Immature natural killer cell (primary cell): ENCODE measurements around the gene BPIFB6. TPM values are rescaled to one million over a fixed set of nuclear protein-coding genes. Genes with fewer than 3 reads are reported as not detected.

Experiments used
- DNase-seq, 3 donors: peaks; one replicate each; pipeline ENCODE4 v3.0.0; 2022; ENCODE audit warnings: mixed read lengths in 1 of 3
- H3K27ac Mint-ChIP-seq, 6 donors: one replicate each; pipeline ENCODE4 v1.8.0; 2020; ENCODE audit warnings: mixed read lengths in 6 of 6, mild to moderate bottlenecking in 5 of 6, inconsistent platforms in 4 of 6, moderate library complexity in 3 of 6
- H3K27me3 Mint-ChIP-seq, 3 donors: one replicate each; pipeline ENCODE4 v1.8.0; 2020 to 2021; ENCODE audit warnings: low read depth in 3 of 3, mild to moderate bottlenecking in 3 of 3, mixed read lengths in 3 of 3, moderate library complexity in 3 of 3, inconsistent platforms in 1 of 3
- H3K36me3 Mint-ChIP-seq, 3 donors: one replicate each; pipeline ENCODE4 v1.8.0; 2020; ENCODE audit warnings: mixed read lengths in 3 of 3, inconsistent platforms in 2 of 3, mild to moderate bottlenecking in 2 of 3
- H3K4me1 Mint-ChIP-seq, 2 donors: one replicate each; pipeline ENCODE4 v1.8.0; 2020; ENCODE audit warnings: inconsistent platforms in 2 of 2, mild to moderate bottlenecking in 2 of 2, mixed read lengths in 2 of 2, moderate library complexity in 1 of 2
- H3K4me3 Mint-ChIP-seq, 5 donors: one replicate each; pipeline ENCODE4 v1.8.0; 2020; ENCODE audit warnings: mild to moderate bottlenecking in 5 of 5, mixed read lengths in 5 of 5, inconsistent platforms in 3 of 5, moderate library complexity in 3 of 5
- H3K9me3 Mint-ChIP-seq, 6 donors: one replicate each; pipeline ENCODE4 v1.8.0; 2020; ENCODE audit warnings: mild to moderate bottlenecking in 6 of 6, mixed read lengths in 6 of 6, inconsistent platforms in 4 of 6, moderate library complexity in 3 of 6
- polyA plus RNA-seq, 3 donors: library from polyadenylated mRNA; unstranded; fragments of 300-500 nt; fragmentation: Illumina TruSeq; gene quantifications; one replicate each; pipeline ENCODE4 v1.2.3, GENCODE V29; 2021

Gene BPIFB6
- polyA plus RNA-seq, 3 donors from 2014 or later, result not detected

DNA sequence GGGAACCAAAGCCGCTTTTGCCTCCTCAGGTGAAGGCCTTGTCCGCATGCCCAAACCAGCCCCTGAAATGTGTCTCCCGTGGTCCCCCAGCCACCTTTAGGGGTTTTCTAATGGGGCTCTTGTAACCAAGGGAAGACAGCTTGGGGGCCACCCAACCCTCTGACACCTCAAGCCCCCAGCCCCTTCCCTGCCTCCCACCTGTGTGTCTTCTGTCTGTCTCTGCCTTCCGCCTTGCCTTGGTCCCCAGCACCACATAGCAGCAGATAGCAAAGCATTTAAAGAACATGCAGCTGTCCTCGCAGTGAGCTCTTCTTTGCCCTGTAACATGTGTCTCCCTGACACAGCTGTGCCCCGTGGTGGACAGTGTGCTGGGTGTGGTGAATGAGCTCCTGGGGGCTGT is 31.8 kb downstream of the BPIFB6 start:
- no peaks in the 10 kb centered on the region for H3K36me3 Mint-ChIP-seq
- H3K4me1 Mint-ChIP-seq, result no peaks in the 10 kb centered on the region
- no peak overlapping the region for H3K27ac Mint-ChIP-seq
- no peak overlapping the region for H3K4me3 Mint-ChIP-seq
- H3K9me3 Mint-ChIP-seq, result no peaks in the 10 kb centered on the region
- no peak for DNase-seq
- peaks cover 0 to 6% (median 5%) of the 10 kb centered on the region in 3 donors for H3K27me3 Mint-ChIP-seq

DNA sequence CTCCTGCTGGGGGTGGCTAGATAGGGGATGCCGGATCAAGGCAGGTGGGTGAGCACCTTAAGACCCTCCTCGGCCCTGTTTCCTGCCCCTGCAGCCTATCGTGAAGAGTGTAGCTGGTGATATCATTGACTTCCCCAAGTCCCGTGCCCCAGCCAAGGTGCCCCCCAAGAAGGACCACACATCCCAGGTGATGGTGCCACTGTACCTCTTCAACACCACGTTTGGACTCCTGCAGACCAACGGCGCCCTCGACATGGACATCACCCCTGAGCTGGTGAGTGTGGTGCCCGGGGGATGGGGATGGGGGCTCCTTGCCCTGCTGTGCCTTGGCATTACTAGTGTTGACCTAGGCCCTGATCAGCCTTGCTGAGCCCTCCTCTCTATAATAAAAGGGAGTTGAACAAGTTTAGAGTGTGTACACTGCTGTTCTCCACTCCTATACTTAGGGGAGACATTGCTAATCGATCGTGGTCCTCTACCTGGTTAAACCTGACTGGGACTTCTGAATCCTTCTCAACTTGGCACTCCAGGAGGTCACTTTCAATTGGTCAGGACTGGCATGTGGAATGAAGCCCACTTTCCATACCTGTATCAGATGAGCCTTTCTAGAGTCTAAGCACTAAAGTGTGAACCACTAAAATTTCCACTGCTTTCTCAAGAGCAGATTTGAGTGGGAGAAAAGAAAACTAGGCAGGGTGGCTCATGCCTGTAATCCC is 33.3 kb downstream of the BPIFB6 start:
- Mint-ChIP-seq H3K27me3 (peaks cover 0 to 5% (median 4%) of the 10 kb centered on the region in 3 donors), H3K9me3 (no peaks in the 10 kb centered on the region), H3K27ac (no peak overlapping the region), H3K36me3 (no peaks in the 10 kb centered on the region), H3K4me1 (no peaks in the 10 kb centered on the region), H3K4me3 (no peak overlapping the region)
- DNase-seq, result no peak

DNA sequence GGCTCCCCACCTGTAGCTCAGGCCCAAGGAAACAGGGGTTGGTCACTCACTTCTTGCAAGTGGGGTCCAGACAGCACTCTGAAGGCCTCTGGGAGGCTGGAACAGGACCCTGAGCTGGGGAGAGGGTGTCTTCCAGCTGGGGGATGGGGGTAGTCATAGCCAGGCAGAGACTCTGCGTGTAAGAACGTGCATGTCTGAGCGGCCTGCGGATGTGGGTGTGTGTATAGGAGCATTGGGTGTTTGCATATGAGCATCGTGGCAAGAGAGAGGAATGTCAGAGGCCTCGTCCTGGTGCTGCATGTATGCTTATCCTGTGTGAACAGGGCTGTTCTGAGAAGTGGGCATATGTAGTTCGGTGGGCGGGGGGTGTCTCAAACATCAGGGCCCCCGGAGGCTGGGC is 34.3 kb downstream of the BPIFB6 start:
- no peak overlapping the region for H3K4me3 Mint-ChIP-seq
- no peak for DNase-seq
- H3K27ac Mint-ChIP-seq, result no peak overlapping the region
- no peaks in the 10 kb centered on the region for H3K36me3 Mint-ChIP-seq
- H3K4me1 Mint-ChIP-seq, result no peaks in the 10 kb centered on the region
- H3K9me3 Mint-ChIP-seq, result no peaks in the 10 kb centered on the region
- peaks cover 0 to 9% (median 5%) of the 10 kb centered on the region in 3 donors for H3K27me3 Mint-ChIP-seq

DNA sequence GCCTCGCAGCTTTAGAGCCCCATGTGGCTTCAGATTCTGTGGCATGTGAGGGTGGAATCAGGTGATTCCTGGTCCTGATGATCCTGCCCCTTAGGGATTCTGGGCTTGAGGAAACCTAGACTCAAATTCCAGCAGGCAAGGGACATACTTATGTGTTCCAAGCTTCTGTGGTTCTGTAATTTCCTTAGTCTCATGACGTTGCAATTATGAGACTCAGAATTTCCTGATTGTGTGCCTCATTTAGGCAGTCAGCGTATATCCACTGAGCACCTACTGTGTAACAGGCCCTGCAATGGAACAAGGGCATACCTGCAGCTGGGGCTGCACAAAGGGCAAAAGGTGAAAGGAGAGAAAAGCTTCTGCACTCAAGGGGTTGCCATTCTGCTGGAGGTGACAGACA is 36.4 kb downstream of the BPIFB6 start:
- Mint-ChIP-seq H3K4me3 (no peak overlapping the region), H3K36me3 (no peaks in the 10 kb centered on the region)

DNA sequence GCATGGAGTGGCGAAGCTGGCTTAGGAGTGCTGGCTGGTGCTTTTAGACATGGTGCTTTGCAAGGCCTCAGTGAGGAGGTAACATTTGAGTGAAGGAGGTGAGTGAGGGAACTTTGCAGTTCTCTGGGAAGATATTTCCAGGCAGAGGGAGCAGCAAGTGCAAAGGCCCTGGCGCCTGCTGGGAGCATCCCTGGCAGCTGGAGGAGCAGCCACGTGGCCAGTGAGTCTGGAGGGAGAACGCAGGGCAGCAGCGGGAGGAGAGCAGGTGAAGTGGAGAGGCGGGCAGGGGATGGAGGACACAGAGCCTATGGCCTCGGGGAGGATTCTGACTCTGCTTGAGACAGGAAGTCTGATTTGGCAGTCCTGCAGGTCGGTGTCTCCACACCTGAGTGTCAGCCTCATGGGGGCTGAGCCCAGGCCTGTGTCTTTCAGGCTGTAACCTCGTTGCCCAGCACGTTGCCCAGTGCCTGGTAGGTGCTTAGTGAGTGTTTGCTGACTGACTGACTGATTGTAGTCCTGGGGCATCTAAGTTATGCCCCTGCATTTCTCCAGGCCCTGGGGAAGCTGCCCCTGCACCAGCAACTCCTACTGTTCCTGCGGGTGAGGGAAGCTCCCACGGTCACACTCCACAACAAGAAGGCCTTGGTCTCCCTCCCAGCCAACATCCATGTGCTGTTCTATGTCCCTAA is 36.9 kb downstream of the BPIFB6 start:
- no peak for DNase-seq
- Mint-ChIP-seq H3K9me3 (no peaks in the 10 kb centered on the region), H3K27me3 (peaks cover 0 to 11% (median 2%) of the 10 kb centered on the region in 3 donors), H3K36me3 (no peaks in the 10 kb centered on the region), H3K4me3 (no peak overlapping the region), H3K27ac (peak overlapping the region in 1 of 6 donors; percentile 11), H3K4me1 (no peaks in the 10 kb centered on the region)

More for the DNA sequence above, 36.4 kb downstream of the BPIFB6 start:
- no peaks in the 10 kb centered on the region for H3K4me1 Mint-ChIP-seq
- peak overlapping the region in 1 of 6 donors; percentile 11 for H3K27ac Mint-ChIP-seq
- DNase-seq, result no peak
- H3K9me3 Mint-ChIP-seq, result no peaks in the 10 kb centered on the region
- peaks cover 0 to 11% (median 2%) of the 10 kb centered on the region in 3 donors for H3K27me3 Mint-ChIP-seq

DNA sequence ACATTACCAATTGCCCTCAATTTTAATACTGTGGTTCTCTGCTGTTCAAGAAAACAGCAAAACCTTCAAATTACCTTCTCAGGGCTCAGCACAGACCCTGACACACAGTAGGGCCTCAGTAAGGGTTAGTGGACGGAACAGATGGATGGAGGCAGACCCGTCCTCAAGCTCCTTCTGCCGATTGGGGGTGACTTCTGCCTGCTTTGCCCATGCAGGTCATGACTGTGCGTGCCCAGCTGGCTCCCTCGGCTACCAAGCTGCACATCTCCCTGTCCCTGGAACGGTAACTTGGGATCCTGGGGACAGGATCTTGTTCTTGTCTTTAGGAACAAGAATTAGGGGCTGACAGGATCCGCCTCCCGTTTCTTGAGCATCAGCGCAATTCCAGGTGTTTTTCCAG is 38.2 kb downstream of the BPIFB6 start:
- Mint-ChIP-seq H3K27ac (no peak overlapping the region), H3K4me1 (no peaks in the 10 kb centered on the region), H3K36me3 (no peaks in the 10 kb centered on the region), H3K27me3 (peaks cover 0 to 12% (median 2%) of the 10 kb centered on the region in 3 donors), H3K4me3 (no peak overlapping the region), H3K9me3 (no peaks in the 10 kb centered on the region)
- no peak for DNase-seq

DNA sequence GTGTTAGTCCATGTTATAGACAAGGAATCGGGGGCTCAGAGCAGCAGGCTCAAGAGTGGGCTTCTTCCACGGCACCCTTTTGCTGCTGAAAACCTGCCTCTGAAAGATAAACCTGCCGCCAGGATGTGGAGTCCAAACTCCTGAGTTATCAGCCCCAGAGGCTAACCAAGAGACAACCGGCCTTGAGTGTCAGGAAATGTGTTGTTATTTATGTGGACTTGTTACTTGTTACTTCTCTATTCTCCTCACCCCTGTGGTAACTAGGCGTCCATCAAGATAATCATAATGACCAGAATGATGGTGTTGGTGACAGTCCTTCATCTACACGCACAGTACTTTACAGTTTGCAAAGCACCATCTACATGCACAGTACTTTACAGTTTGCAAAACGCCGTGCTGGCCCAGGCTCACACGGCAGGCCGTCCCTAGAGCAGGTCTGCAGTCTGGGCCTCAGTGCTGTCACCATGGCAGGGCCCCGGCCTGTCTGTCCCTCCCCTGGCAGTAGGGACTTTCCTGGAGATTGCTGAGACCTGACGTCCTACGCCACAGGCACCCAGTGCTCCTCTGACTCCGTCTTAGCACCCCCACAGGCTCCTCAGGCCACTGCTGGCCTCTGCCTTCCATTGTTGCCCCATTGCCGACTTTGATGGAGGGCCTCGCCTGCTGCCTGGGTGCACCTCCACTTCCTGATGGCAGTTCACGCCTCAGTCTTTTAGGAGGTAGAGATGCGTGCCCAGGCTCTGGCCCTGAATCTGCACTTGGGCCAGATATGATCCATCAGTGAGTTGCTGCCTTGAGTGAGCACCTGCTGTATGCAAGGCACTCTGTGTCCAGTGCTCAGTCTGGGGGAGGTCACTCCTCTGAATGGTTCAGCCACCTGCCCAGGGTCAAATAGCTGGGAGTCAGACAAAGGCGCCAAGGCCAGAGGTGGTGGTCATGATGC is 38.9 kb downstream of the BPIFB6 start:
- H3K9me3 Mint-ChIP-seq, result no peaks in the 10 kb centered on the region
- no peak overlapping the region for H3K27ac Mint-ChIP-seq
- H3K36me3 Mint-ChIP-seq, result no peaks in the 10 kb centered on the region
- no peaks in the 10 kb centered on the region for H3K4me1 Mint-ChIP-seq
- H3K27me3 Mint-ChIP-seq, result peaks cover 0 to 14% (median 2%) of the 10 kb centered on the region in 3 donors
- no peak overlapping the region for H3K4me3 Mint-ChIP-seq
- DNase-seq, result no peak

DNA sequence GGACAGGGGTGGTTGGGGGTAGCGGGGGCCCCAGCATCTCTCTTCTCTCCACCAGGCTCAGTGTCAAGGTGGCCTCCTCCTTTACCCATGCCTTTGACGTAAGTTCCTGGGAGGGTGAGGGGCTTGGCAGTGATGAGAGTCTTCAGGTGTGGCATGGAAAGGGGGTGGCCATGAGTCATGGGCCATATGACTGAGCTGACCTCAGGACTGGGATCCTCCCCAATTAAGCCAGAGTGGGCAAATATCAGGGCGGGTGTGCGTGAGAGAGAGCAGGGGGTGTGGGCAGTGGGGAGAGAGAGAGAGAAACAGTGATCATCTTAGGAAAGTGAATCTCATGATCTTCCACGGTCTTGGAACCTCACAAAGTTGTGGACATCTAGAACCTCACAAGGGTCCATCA is 39.8 kb downstream of the BPIFB6 start:
- DNase-seq, result no peak
- H3K4me3 Mint-ChIP-seq, result no peak overlapping the region
- no peaks in the 10 kb centered on the region for H3K9me3 Mint-ChIP-seq
- H3K27ac Mint-ChIP-seq, result no peak overlapping the region
- peaks cover 0 to 14% (median 0%) of the 10 kb centered on the region in 3 donors for H3K27me3 Mint-ChIP-seq
- H3K36me3 Mint-ChIP-seq, result no peaks in the 10 kb centered on the region
- no peaks in the 10 kb centered on the region for H3K4me1 Mint-ChIP-seq

DNA sequence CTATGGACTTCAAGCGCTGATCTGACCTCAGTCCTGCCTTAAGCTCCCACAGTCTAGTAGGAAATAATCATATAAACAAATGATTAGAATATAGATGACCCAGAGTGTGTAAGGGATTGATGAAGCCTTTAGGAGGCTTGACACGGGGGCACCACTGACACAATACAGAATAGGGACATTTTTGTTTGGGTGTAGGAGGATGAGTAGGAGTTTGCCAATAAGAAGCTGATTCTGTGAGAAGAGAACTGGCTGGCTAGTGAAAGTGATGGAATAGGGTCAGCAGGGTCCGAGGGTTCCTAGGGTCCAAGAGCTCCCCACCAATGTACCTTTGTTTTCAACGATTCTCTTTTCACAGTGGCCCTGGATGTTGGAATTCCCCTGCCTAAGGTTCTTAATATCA is 40.9 kb downstream of the BPIFB6 start:
- DNase-seq, result no peak
- H3K9me3 Mint-ChIP-seq, result no peaks in the 10 kb centered on the region
- H3K27me3 Mint-ChIP-seq, result peaks cover 0 to 14% (median 0%) of the 10 kb centered on the region in 3 donors
- H3K27ac Mint-ChIP-seq, result no peak overlapping the region
- H3K36me3 Mint-ChIP-seq, result no peaks in the 10 kb centered on the region
- no peak overlapping the region for H3K4me3 Mint-ChIP-seq
- no peaks in the 10 kb centered on the region for H3K4me1 Mint-ChIP-seq

DNA sequence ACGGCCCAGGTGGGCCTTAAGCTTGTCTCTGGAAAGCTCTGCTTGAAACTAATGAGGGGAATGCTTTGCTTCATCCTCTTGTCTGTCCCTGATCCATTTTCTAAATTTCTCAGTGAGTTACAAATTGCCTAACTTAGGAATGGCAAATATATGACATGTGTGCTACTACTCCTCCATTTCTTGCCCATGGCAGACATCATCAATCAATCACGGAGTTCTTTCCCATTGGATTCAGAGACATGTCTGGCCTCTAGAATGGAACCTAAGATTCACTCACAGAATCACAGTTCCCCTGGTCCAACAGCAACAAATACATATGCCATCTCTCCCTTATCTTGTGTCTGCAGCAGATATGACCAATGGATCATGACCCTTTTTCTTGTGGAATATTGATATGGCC is 41.4 kb downstream of the BPIFB6 start:
- Mint-ChIP-seq H3K36me3 (no peaks in the 10 kb centered on the region), H3K4me1 (no peaks in the 10 kb centered on the region), H3K4me3 (no peak overlapping the region), H3K27ac (no peak overlapping the region), H3K27me3 (peaks cover 0 to 12% (median 0%) of the 10 kb centered on the region in 3 donors), H3K9me3 (no peaks in the 10 kb centered on the region)
- no peak for DNase-seq

DNA sequence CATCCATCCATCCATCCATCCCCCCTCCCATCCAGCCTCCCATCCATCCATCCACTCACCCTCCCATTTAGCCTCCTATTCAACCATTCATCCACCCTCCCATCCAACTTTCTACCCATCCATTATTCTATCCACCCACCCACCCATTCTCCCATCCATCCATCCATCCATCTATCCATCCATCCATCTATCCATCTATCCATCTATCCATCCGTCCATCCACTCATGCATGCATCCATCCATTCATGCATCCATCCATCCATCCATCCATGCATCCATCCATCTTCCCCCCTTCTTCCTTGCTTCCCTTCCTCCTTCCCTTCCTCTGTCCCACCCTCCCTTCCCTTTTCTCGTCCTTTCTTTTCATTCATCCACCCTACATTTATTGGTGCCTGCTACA is 43.2 kb downstream of the BPIFB6 start:
- Mint-ChIP-seq H3K27me3 (peaks cover 0 to 9% (median 0%) of the 10 kb centered on the region in 3 donors), H3K9me3 (no peaks in the 10 kb centered on the region), H3K4me3 (no peak overlapping the region), H3K27ac (no peak overlapping the region), H3K4me1 (no peaks in the 10 kb centered on the region), H3K36me3 (no peaks in the 10 kb centered on the region)
- DNase-seq, result no peak

DNA sequence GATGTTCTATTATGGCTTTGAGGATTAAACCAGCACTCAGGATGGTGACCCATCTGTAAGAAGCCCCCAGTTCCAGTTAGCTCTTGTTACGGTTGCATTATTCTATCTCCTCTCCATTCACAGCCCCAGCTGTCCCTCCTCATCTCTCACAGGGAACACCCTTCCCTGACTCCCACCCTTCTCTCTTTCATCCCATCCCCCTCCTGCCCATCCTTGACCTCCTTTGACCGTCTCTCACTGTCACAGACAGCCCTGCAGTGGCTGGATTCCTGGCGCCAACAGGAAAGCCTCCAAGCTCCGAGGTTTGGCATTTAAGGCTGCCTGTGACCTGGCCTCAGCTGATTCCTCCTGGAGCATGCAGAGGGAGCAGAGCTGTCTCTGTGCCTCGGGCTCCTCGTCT is 43.8 kb downstream of the BPIFB6 start:
- no peaks in the 10 kb centered on the region for H3K4me1 Mint-ChIP-seq
- H3K27me3 Mint-ChIP-seq, result peaks cover 0 to 8% (median 0%) of the 10 kb centered on the region in 3 donors
- H3K27ac Mint-ChIP-seq, result no peak overlapping the region
- no peaks in the 10 kb centered on the region for H3K9me3 Mint-ChIP-seq
- no peak for DNase-seq
- no peak overlapping the region for H3K4me3 Mint-ChIP-seq
- no peaks in the 10 kb centered on the region for H3K36me3 Mint-ChIP-seq

DNA sequence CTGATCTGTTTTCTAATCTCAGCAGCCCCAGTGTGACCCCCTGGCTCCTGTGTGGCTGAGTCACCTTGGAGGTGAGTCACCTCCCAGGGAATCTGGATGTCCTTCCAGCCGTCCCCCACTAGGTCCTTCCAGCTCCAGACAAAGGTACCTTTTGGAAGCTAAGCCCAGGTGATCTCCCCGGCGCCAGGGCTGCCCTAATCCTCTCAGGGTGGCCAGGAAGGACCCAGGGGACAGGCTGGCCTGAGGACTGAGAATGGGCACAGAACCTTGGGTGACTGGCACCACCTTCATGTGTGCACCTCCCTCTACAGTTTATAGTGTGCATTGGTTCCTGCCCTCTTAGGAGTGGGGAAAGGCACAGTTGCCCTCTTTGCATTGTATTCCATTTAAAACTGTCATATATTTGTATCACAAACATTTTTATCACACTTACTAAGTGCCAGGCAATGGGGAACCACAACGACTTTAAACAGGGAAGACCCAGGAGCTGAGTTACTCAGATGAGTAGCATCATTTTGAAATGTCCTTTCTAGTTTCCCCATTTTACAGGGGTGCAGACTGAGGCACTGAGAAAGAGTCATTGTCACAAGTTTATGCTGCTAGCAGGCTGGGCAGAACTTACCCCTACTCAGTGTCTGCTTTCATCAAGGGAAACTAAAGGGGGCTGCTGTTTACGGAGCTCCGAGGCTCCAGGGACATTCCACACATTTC is 45.4 kb downstream of the BPIFB6 start:
- Mint-ChIP-seq H3K27ac (no peak overlapping the region), H3K9me3 (no peaks in the 10 kb centered on the region), H3K36me3 (no peaks in the 10 kb centered on the region), H3K4me1 (no peaks in the 10 kb centered on the region), H3K4me3 (no peak overlapping the region), H3K27me3 (peaks cover 0 to 5% (median 0%) of the 10 kb centered on the region in 3 donors)
- no peak for DNase-seq
